MM.1S (cell line): Measurements from ENCODE around the gene TLE5.
"Not testable (repeated sequence)": the region's sequence is repeated elsewhere in the genome, so short reads cannot be mapped to it uniquely, and the experiment has no call there.

Source experiments
- DNase-seq: peaks from one replicate; pipeline ENCODE4 v3.0.0-alpha.2; 2015
- H2AFZ ChIP-seq: fragments of 300-600 bp; sonication (generic); 2 replicates; pipeline ENCODE4 v1.6.0; 2016; ENCODE audit warnings: antibody characterized with exemption, low read length
- H3F3A ChIP-seq: fragments of 300-600 bp; sonication (generic); 2 replicates; pipeline ENCODE4 v1.6.1; 2016; ENCODE audit warnings: mild to moderate bottlenecking, antibody characterized with exemption, low read length, moderate library complexity, mixed read lengths; ENCODE audit not compliant: insufficient read depth
- H3K27ac ChIP-seq: fragments of 300-600 bp; sonication (generic); 2 replicates; pipeline ENCODE4 v1.5.1; 2016; ENCODE audit warnings: mild to moderate bottlenecking, low read length
- H3K27me3 ChIP-seq: fragments of 300-600 bp; sonication (generic); replicated peaks from 2 replicates; pipeline ENCODE4 v1.6.0; 2016; ENCODE audit warnings: low read length; ENCODE audit not compliant: insufficient read depth
- H3K36me3 ChIP-seq: fragments of 300-600 bp; sonication (generic); replicated peaks from 2 replicates; pipeline ENCODE4 v1.6.1; 2016; ENCODE audit warnings: mild to moderate bottlenecking, low read length, mixed read lengths; ENCODE audit not compliant: insufficient read depth
- H3K4me1 ChIP-seq: fragments of 300-600 bp; sonication (generic); 2 replicates; pipeline ENCODE4 v1.6.1; 2016; ENCODE audit warnings: low read length, mixed read lengths
- H3K4me2 ChIP-seq: fragments of 300-600 bp; sonication (generic); 2 replicates; pipeline ENCODE4 v1.6.0; 2016; ENCODE audit warnings: low read depth, low read length
- H3K4me3 ChIP-seq: fragments of 300-600 bp; sonication (generic); 2 replicates; pipeline ENCODE4 v1.5.1; 2016; ENCODE audit warnings: low read length, mixed read lengths
- H3K79me2 ChIP-seq: fragments of 300-600 bp; sonication (generic); 2 replicates; pipeline ENCODE4 v1.6.1; 2016; ENCODE audit warnings: mixed run types, low read length, mixed read lengths
- H3K9ac ChIP-seq: fragments of 300-600 bp; sonication (generic); 2 replicates; pipeline ENCODE4 v1.6.1; 2016; ENCODE audit warnings: low read length, mixed read lengths
- H3K9me2 ChIP-seq: fragments of 300-600 bp; sonication (generic); replicated peaks from 2 replicates; pipeline ENCODE4 v1.6.1; 2016; ENCODE audit warnings: mild to moderate bottlenecking, low read length, mixed read lengths; ENCODE audit not compliant: insufficient read depth
- H3K9me3 ChIP-seq: fragments of 300-600 bp; sonication (generic); replicated peaks from 2 replicates; pipeline ENCODE4 v1.6.1; 2016; ENCODE audit warnings: mild to moderate bottlenecking, low read length, mixed read lengths; ENCODE audit not compliant: insufficient read depth
- H4K20me1 ChIP-seq: fragments of 300-600 bp; sonication (generic); 2 replicates; pipeline ENCODE4 v1.6.1; 2016; ENCODE audit warnings: mild to moderate bottlenecking, low read length, moderate library complexity, mixed read lengths; ENCODE audit not compliant: insufficient read depth
- EZH2 ChIP-seq: fragments of 300-600 bp; sonication (generic); optimal IDR thresholded peaks from 2 replicates; pipeline ENCODE3; 2017; ENCODE audit warnings: low read depth, mild to moderate bottlenecking, antibody characterized with exemption, low read length, mixed read lengths
- EZH2phosphoT487 ChIP-seq: fragments of 300-600 bp; sonication (generic); IDR thresholded peaks from 2 replicates; pipeline ENCODE4 v1.6.1; 2018; ENCODE audit warnings: antibody characterized with exemption, low read length
- TF ChIP-seq, protein P1 (sequence below): fragments of 300-600 bp; sonication (generic); IDR thresholded peaks from 2 replicates; pipeline ENCODE4 v1.5.1; 2016; ENCODE audit warnings: antibody characterized with exemption, low read length, mixed read lengths

The TLE5 gene

DNA sequence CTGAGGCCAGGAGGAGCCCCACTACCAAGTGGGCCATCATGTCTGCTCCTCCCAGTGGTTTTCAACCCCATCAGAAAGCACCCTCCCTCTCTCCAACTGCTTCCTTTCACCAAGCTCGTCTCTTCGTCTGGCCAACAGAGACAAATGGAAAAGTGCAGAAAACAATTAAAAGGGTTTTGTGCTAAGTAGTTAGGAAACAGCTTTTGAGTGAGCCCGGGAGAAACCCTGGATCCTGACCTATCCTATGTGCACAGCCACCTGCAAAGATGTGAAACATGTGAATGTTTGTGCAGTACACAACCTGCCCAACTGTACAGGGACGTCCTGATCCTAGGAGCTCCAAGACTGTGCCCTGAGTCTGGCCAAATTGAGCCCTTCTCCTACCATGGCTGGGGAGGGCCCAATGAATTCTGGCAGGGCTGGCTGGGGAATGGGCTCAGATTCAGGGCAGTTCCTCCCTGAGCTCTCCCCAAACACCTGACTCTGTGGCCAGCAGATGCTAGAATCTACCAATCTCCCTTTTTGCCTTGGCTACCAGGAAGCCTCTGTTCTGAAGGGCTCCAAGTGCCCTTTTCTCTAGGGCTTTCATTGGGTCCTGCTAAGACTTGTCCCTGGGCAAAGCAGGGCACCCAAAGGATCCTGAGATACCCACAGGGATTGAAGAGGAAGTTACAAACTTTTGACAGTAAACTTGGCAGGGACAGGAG is 7.9 kb downstream of the TLE5 start:
- H3K9ac ChIP-seq, result no peak overlapping the region
- no peak overlapping the region for H3K4me2 ChIP-seq
- no peaks in the 10 kb centered on the region for H3K9me3 ChIP-seq
- DNase-seq, result no peak
- H4K20me1 ChIP-seq, result no peaks in the 10 kb centered on the region
- no peaks in the 10 kb centered on the region for H3K79me2 ChIP-seq
- H3K4me1 ChIP-seq, result no peaks in the 10 kb centered on the region
- H2AFZ ChIP-seq, result no peak overlapping the region
- no peak overlapping the region for H3K27ac ChIP-seq
- H3K27me3 ChIP-seq, result peaks cover 58% of the 10 kb centered on the region
- no peaks in the 10 kb centered on the region for H3K36me3 ChIP-seq
- no peaks in the 10 kb centered on the region for H3F3A ChIP-seq
- TF ChIP-seq, protein P1, sequence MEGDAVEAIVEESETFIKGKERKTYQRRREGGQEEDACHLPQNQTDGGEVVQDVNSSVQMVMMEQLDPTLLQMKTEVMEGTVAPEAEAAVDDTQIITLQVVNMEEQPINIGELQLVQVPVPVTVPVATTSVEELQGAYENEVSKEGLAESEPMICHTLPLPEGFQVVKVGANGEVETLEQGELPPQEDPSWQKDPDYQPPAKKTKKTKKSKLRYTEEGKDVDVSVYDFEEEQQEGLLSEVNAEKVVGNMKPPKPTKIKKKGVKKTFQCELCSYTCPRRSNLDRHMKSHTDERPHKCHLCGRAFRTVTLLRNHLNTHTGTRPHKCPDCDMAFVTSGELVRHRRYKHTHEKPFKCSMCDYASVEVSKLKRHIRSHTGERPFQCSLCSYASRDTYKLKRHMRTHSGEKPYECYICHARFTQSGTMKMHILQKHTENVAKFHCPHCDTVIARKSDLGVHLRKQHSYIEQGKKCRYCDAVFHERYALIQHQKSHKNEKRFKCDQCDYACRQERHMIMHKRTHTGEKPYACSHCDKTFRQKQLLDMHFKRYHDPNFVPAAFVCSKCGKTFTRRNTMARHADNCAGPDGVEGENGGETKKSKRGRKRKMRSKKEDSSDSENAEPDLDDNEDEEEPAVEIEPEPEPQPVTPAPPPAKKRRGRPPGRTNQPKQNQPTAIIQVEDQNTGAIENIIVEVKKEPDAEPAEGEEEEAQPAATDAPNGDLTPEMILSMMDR, result no peak
- no peak for TF ChIP-seq EZH2phosphoT487
- no peak for TF ChIP-seq EZH2
- H3K9me2 ChIP-seq, result no peaks in the 10 kb centered on the region
- no peak overlapping the region for H3K4me3 ChIP-seq

DNA sequence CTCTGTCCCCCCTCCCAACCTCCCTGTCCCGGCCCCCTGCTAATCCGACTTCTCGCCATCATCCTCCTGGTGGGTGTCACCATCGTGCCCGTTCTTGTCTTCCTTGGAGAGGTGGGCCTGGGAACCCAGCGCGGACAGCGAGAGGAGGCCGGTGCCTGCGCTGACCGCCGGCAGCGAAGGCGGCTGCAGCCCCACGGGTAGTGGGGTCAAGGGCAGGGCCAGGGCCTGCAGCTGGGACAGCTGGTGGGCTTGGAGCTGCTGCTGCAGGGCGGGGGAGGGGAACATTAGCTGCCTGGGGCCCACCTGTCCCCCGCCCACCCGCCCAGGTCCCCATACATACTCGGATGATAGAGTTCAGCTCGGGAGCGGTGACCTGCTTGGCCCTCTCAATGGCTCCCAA is 8.5 kb downstream of the TLE5 start:
- Histone ChIP-seq H3K27ac (no peak overlapping the region), H3F3A (no peaks in the 10 kb centered on the region), H3K4me2 (no peak overlapping the region), H3K36me3 (no peaks in the 10 kb centered on the region), H3K27me3 (peaks cover 61% of the 10 kb centered on the region), H3K9me2 (no peaks in the 10 kb centered on the region), H3K4me1 (no peaks in the 10 kb centered on the region), H3K9me3 (no peaks in the 10 kb centered on the region), H2AFZ (no peak overlapping the region), H3K4me3 (no peak overlapping the region), H3K9ac (no peak overlapping the region), H3K79me2 (no peaks in the 10 kb centered on the region), H4K20me1 (no peaks in the 10 kb centered on the region)
- TF ChIP-seq EZH2phosphoT487, result no peak
- TF ChIP-seq, protein P1, result no peak
- no peak for TF ChIP-seq EZH2
- DNase-seq, result no peak

DNA sequence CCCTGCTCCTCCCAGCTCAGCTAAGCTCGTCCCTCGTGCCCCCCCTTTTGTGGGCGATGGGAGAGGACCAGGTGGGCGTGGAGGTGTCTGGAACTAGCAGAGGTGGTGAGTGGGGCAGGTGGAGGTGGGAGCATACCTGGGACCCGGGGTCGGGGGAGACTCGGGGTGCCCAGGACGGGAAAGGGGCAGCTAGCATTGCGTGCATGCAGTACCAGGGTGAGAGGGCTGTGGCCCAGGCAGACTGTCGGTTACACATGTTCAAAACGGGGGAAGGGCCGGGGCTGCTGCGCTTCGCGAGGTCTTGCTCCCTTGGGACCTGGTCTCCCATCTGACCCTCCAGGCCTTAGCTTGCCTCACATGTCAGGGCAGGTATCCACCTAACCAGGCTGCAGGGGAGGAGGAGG is 9.1 kb downstream of the TLE5 start:
- no peak for DNase-seq
- no peak overlapping the region for H3K9ac ChIP-seq
- H3K27me3 ChIP-seq, result peaks cover 66% of the 10 kb centered on the region
- no peaks in the 10 kb centered on the region for H4K20me1 ChIP-seq
- no peaks in the 10 kb centered on the region for H3K9me3 ChIP-seq
- H3K36me3 ChIP-seq, result no peaks in the 10 kb centered on the region
- no peak overlapping the region for H3K27ac ChIP-seq
- H3K4me2 ChIP-seq, result no peak overlapping the region
- no peaks in the 10 kb centered on the region for H3K9me2 ChIP-seq
- TF ChIP-seq, protein P1, result no peak
- TF ChIP-seq EZH2phosphoT487 (no peak), EZH2 (no peak)
- H3K4me1 ChIP-seq, result no peaks in the 10 kb centered on the region
- H3F3A ChIP-seq, result no peaks in the 10 kb centered on the region
- no peak overlapping the region for H3K4me3 ChIP-seq
- H2AFZ ChIP-seq, result no peak overlapping the region
- H3K79me2 ChIP-seq, result no peaks in the 10 kb centered on the region

DNA sequence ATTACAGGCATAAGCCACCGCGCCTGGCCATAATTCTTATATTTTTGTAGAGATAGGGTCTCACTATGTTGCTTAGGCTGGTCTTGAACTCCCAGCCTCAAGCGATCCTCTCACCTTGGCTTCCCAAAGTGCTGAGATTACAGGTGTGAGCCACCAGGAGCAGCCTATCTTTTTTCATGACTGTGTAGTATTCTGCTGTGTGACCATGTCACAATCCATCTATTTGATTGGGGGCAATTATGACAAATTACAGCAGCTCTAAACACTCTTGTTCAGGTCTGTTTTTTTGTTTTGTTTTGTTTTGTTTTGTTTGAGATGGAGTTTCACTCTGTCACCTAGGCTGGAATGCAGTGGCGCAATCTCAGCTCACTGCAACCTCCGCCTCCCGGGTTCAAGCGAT is 12.3 kb downstream of the TLE5 start:
- not testable (repeated sequence) for H3K36me3 ChIP-seq, DNase-seq, H3K27ac ChIP-seq, H3K4me3 ChIP-seq, H2AFZ ChIP-seq, H3F3A ChIP-seq, H3K4me1 ChIP-seq, H4K20me1 ChIP-seq, H3K79me2 ChIP-seq, H3K9me3 ChIP-seq, H3K4me2 ChIP-seq, H3K9me2 ChIP-seq, H3K9ac ChIP-seq
- H3K27me3 ChIP-seq, result peaks cover 79% of the 10 kb centered on the region
